ENCODE data around the gene TGM4.
A peak's percentile ranks its signal among the peaks of the same experiment; 100 is the strongest.

Gene TGM4

GRCh38 chr3:44890852-44891251 is 16.4 kb downstream of the TGM4 start:
- TF ChIP-seq CTCF (conservative IDR thresholded peaks at IDR 0.05; ENCODE audit: low read depth, low read length): no peak
- no peak for DNase-seq (ENCODE audit: low read depth)
- H3K4me3 ChIP-seq (ENCODE audit: low read depth, low read length): no peak overlapping the region

GRCh38 chr3:44892689-44893088 is 18.3 kb downstream of the TGM4 start:
- H3K4me3 ChIP-seq (ENCODE audit: low read depth, low read length): no peak overlapping the region
- no peak for TF ChIP-seq CTCF (conservative IDR thresholded peaks at IDR 0.05; ENCODE audit: low read depth, low read length)
- DNase-seq (ENCODE audit: low read depth): peak; percentile 50

GRCh38 chr3:44893097-44893496 is 18.7 kb downstream of the TGM4 start:
- TF ChIP-seq CTCF (conservative IDR thresholded peaks at IDR 0.05; ENCODE audit: low read depth, low read length): no peak
- H3K4me3 ChIP-seq (ENCODE audit: low read depth, low read length): no peak overlapping the region
- DNase-seq (ENCODE audit: low read depth): peak; percentile 57

GRCh38 chr3:44894485-44894884 is 20.1 kb downstream of the TGM4 start:
- no peak overlapping the region for H3K4me3 ChIP-seq (ENCODE audit: low read depth, low read length)
- TF ChIP-seq CTCF (conservative IDR thresholded peaks at IDR 0.05; ENCODE audit: low read depth, low read length): no peak
- peak; percentile 15 for DNase-seq (ENCODE audit: low read depth)

GRCh38 chr3:44896440-44896839 is 22.0 kb downstream of the TGM4 start:
- TF ChIP-seq CTCF (conservative IDR thresholded peaks at IDR 0.05; ENCODE audit: low read depth, low read length): no peak
- DNase-seq (ENCODE audit: low read depth): no peak
- H3K4me3 ChIP-seq (ENCODE audit: low read depth, low read length): no peak overlapping the region

GRCh38 chr3:44899683-44900367 is 25.4 kb downstream of the TGM4 start:
- H3K4me3 ChIP-seq (ENCODE audit: low read depth, low read length): no peak overlapping the region
- TF ChIP-seq CTCF (conservative IDR thresholded peaks at IDR 0.05; ENCODE audit: low read depth, low read length): no peak
- no peak for DNase-seq (ENCODE audit: low read depth)

- no peak for DNase-seq (ENCODE audit: low read depth)
- H3K4me3 ChIP-seq (ENCODE audit: low read depth, low read length): no peak overlapping the region
- no peak for TF ChIP-seq CTCF (conservative IDR thresholded peaks at IDR 0.05; ENCODE audit: low read depth, low read length)
Observed at GRCh38 chr3:44902628-44903027, 28.2 kb downstream of the TGM4 start.

All from choroid plexus epithelial cell (primary cell).